ENCODE measurements around the gene CLCN6.

The CLCN6 gene, protein sequence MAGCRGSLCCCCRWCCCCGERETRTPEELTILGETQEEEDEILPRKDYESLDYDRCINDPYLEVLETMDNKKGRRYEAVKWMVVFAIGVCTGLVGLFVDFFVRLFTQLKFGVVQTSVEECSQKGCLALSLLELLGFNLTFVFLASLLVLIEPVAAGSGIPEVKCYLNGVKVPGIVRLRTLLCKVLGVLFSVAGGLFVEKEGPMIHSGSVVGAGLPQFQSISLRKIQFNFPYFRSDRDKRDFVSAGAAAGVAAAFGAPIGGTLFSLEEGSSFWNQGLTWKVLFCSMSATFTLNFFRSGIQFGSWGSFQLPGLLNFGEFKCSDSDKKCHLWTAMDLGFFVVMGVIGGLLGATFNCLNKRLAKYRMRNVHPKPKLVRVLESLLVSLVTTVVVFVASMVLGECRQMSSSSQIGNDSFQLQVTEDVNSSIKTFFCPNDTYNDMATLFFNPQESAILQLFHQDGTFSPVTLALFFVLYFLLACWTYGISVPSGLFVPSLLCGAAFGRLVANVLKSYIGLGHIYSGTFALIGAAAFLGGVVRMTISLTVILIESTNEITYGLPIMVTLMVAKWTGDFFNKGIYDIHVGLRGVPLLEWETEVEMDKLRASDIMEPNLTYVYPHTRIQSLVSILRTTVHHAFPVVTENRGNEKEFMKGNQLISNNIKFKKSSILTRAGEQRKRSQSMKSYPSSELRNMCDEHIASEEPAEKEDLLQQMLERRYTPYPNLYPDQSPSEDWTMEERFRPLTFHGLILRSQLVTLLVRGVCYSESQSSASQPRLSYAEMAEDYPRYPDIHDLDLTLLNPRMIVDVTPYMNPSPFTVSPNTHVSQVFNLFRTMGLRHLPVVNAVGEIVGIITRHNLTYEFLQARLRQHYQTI

DNA sequence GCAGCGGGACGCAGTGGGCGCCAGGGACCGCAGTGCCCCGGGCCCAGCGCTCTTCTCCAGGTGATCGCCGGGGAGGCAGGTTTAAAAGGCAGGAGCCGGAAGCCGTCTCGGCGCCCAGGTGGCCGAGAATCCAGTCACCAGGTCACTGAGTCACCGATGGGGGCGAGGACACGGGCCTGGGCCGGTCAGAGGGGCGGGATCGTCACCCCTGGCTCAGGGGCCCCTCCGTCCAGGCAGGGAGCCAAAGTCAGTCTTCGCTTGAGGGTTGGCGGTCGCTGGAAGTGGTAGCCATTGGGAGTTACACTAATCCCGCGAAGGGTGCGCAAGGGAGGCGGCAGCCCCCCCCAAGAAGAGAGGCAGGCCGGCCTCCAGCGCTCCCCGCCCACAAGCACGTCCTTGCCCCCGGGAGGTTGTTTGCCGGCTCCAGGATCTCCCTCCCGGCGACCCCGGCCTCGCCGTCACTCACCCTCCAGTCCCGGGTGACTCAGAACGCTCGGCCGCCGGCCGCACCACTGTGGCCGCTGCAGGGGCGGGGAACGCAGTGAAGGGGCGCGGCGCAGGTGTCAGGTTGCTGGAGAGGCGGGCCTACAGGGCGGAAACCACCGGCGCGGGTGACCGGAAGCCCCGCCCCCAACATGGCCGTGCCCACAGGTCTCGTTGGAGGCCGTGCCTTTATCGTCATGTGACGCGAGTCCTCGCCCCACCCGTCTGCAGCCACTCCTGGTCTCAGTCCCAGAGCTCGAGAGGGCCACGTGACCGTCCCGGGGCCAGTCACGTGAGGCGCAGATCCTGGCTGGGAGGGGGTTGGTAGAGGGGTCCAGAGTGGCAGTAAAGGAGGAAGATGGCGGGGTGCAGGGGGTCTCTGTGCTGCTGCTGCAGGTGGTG lies at the start of gene CLCN6, which contains the start of gene MTHFR:
CLCN6 (plus strand) TSS at position 770 of the 885 bp plus-strand sequence; CDS start at position 842, 72 bp downstream.
MTHFR (minus strand) TSS at position 543 of the 885 bp plus-strand sequence. CDS start 2,848 bp downstream, outside the sequence.
- peak; percentile 100 for DNase-seq (ENCODE audit: low spot score)

DNA sequence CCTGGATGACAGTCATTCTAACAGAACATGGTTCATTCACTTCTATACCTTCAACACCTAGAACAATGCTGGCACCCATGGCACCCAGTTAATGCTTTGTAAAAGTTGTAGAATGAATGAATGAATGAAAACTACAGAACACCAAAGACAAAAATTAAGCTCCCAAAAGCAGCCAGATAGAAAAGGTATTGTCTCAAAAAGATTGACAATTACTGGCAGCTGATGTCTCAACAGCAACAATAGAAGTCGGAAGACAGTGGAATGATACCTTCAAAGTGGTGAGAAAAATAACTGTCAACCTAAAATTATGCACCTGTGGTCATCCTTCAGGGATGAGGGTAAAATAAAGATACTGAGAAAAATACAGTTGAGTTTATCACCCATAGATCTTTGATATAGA lies 48.9 kb upstream of the CLCN6 start:
- no peak for DNase-seq (ENCODE audit: low spot score)

DNA sequence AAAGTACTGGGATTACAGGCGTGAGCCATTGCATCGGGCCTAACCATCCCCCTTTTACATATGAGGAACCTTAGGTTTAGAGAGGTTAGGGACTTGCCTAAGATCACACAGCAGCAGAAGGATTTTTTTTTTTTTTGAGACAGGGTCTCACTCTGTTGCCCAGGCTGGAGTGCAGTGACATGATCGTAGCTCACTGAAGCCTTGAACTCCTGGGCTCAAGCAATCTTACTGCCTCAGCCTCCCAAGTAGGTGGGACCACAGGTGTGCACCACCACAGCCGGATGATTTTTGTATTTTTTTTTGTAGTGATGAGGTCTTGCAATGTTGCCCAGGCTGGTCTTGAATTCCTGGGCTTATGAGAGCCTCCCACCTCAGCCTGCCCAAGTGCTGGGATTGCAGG lies 46.2 kb upstream of the CLCN6 start:
- DNase-seq (ENCODE audit: low spot score) = no peak

DNA sequence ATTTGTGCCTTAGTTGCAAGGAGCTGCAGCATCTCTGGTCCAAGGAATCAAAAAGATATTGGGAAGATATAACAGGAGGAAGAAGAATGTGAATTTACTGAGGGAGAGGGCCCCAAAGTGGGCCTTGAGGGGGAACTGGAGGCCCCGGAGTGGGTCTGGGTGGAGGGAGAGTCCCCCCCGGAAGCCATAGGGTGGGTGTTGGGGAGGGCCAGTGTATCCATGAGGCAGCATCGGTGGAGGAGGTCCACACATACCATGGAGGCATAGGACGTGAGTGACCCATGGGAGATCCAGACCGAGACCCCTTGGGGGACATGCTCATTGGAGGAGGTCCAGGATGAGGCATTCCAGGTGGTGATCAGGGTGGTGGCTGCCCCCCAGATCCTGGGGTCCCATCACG lies 44.7 kb upstream of the CLCN6 start:
- DNase-seq (ENCODE audit: low spot score) = no peak

DNA sequence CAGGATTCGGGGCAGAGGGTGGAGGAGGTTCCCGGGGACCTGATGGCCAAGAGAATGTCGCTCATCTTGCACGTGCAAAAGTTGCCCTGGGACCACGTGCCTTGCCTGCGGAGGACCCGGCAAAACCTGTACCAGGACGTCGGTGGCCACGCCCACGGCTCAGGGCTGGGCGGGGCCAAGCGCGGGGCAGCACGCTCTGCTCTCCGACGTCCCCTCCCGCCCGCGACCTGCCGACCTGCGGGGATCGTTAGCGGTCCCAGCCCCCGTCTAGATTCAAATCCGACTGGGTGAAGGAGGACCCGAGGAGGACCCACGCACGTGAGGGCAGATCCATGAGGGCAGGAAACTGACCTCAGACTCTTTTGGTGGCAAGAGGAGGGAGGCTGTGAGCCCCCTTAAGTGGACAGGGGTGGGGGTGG lies 44.0 kb upstream of the CLCN6 start, which contains the start of gene C1orf167:
C1orf167 (plus strand) TSS at position 206 of the 419 bp plus-strand sequence. CDS start 2,208 bp downstream, outside the sequence.
- DNase-seq (ENCODE audit: low spot score) = no peak

DNA sequence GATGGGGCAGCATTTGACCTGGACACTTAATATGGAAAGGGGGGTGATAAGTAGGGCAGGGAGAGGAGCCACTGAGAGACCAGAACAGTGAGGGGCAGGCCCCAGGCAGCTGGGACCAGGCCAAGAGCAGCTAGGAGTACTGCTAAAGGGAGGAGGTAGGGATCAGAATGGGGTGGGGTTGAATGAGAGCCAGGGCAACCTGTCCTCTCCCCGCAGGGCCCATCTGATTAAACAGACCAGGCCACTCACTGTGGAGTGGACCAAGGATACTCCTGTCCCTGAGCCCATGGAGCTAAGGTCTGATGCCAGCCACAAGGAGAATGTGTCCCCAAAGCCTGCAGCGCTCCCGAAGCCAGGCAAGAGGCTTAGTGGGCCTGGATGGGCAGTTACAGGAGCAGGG lies 41.9 kb upstream of the CLCN6 start:
- no peak for DNase-seq (ENCODE audit: low spot score)

DNA sequence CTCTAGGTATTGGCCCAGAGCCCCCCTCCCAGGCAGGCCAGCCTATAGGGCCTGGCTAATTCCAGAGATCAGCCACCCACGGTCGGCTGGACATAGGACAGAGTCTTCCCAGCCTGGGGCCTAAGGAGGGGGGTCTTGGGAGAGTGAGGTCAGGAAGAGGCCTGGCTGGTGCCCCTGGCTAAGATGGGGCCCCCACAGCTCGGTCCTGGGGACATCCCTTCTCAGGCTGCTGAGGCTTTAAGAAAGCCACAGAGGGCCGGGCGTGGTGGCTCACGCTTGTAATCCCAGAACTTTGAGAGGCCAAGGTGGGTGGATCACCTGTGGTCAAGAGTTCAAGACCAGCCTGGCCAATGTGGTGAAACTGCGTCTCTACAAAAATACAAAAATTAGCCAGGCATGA lies 41.5 kb upstream of the CLCN6 start:
- DNase-seq (ENCODE audit: low spot score) = no peak

DNA sequence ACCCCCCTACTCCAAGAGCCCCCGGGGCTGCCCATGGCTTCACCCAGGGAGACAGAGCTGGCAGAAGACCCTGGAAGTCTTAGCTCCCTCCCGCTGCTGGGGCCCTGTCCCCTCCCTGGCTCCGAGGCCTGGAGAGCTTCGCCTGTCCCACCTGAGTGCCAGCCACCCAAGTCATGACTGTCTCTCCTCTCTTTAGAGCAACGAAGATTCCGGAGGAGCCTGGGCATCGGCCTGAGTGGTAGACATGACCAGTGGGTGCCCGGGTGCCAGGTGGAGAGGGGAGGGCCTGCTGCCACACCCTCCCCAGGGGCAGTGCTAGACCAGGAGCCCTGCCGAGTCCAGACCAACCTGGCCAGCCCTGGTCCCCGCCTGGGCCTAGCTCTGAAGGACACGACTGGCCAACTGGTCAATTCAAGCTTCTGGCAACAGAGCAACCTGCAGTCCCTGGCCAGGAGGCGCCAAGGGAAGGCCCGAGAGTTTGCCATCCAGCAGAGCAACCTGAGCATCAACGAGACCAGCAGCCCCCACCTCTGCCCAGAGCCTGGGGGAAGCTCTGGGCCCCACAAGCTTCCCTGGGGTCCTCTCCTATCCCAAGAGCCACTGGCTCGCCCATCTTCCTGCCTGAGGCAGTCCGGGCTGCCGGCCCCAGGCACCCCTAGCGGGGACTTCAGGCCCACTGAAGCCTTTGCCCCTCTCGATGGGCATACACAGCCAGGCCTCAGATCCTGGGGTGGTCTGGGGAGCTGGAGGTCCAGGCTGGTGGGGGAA lies 40.1 kb upstream of the CLCN6 start:
- DNase-seq (ENCODE audit: low spot score) = no peak

DNA sequence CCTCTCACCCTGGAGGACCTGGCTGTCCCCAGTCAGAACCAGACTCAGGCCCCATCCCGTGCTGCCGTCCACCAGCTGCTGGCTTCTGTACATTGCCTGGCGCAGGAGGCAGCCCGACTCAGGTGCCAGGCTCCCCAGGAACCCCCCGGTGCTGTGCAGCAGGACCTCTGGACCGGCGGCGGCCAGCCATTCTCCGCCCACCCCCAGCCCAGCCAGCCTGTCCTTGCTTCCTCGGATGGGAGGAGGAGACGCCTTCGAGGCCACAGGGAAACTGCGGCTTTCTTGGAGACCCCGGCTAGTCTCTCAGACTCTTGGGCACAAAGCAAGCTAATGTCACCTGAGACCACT lies 39.6 kb upstream of the CLCN6 start:
- DNase-seq (ENCODE audit: low spot score) = no peak

DNA sequence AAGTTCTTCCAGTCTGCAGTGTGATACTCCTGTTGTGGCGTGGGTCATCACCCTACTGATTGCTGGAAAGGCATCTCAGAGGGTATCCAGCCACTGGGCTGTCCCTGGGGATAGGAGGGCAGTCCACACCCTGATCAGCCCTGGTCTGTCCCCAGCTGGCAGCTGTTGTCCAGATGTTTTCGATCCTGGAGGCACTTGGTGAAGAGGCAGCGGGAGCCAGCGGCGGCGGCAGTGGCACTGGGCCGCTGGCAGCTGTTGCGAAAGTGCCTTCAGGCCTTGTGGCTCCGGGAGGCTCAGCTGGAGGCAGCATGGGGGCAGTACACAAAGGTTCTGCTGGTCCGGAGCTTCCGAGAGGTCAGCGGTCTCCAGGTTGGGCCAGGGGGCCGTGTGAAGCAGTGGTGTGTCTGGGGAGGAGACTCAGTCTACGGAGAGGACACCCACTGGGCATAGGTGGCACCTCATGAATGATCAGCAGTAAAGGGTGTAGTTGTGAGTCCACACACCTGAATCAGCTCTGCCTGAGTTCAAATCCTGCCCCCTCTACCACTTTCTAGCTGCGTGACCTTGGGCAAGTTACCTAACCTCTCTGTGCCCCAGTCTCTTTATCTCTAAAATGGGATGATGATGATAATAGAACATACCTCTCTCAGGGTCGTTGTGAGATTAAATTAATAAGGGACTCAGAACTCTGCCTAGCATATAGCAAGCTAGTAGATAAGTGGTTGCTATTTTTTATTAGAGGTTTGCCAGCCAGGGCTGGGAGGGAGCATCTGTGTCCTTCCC lies 37.9 kb upstream of the CLCN6 start:
- DNase-seq (ENCODE audit: low spot score) = no peak

DNA sequence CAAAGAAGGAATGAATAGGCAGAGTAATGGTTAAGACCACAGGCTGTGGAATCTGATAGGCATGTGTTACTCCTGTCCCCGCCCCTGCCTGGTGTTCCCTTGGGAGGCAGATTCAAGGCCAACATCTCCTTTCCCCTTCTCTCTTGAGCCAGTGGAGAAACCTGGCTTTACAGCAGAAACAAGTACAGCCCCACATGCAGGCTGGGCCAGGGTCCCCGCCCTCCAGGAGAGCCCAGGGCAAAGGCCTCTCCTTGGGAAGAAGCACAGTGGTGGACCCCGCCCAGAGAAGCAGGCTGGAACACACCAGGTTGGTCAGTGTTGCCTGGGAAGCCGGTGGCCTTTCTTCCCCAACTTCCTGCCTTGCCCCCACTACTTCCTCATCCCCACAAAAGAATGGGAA lies 37.2 kb upstream of the CLCN6 start:
- DNase-seq (ENCODE audit: low spot score) = no peak

DNA sequence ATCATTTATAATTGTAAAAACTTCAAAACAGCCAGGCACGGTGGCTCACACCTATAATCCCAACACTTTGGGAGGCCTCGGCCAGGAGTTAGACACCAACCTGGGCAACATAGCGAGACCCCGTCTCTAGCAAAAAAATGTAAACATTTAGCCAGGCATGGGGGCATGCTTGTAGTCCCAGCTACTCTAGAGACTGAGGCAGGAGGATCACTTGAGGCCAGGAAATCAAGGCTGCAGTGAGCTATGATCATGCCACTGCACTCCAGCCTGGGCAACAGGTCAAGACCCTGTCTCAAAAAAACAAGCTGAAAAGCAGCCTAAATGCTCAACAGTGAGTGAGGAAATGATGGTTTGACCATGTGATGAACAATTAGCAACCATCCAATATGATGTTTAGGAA lies 36.7 kb upstream of the CLCN6 start:
- DNase-seq (ENCODE audit: low spot score) = no peak

DNA sequence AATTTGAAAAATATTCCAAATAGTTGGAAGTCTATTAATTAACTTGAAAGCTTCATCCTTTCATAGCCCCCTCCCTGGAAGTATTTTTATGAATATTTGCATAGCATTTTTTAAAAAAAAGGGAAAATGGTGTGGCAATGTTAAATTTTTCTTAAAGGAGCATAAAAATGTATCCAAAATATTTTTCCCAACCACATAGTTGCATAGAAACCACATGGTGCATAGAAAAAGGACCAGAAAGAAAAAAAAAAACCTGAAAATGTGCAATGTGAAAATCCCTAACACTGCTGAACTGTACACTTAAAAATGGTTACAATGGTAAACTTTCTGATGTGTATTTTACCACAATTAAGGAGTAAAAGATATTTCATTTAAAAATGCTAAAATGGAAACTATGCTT lies 36.0 kb upstream of the CLCN6 start:
- no peak for DNase-seq (ENCODE audit: low spot score)

DNA sequence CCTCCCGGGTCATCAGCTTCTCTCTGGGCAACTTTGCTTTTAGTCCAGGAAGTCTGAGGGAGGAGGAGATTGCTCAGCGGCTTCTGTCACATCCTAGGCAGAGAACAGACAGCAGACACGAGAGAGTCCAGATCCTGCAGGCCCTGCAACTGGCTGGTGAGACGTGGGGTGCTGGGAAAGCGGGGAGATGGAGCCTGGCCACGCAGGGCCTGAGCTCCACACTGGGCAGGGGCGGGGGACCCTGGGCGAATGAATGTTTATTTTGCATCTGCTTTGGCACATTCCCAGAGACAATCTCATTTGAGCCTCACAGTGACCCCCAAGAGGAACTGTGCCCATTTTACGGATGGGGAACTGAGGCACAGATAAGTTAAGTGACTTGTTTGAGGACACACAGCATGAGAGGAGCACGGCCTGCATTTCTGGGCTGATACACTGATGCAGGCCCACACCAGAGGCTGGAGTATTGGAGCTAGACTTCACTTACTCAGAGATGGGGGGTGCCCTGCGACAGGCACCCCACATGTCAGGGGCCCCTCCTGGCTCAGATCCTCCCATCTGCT lies 34.4 kb upstream of the CLCN6 start:
- DNase-seq (ENCODE audit: low spot score) = no peak

DNA sequence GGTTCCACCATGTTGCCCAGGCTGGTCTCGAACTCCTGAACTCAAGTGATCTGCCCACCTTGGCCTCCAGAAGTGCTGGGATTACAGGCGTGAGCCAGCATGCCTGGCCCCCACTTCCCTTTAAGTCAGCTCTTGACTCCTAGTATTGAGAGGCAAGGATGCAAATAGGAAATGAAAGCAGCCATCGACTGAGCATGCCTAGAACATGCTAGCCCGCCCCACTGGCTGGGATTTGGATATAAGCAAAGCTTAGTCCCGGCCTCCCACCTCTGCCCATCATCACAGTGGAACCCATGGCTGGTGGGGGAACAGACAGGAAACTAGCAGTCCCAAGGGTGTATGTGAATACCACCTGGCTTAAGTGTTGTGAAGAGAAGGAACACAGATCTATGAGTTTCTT lies 33.5 kb upstream of the CLCN6 start:
- DNase-seq (ENCODE audit: low spot score) = no peak

DNA sequence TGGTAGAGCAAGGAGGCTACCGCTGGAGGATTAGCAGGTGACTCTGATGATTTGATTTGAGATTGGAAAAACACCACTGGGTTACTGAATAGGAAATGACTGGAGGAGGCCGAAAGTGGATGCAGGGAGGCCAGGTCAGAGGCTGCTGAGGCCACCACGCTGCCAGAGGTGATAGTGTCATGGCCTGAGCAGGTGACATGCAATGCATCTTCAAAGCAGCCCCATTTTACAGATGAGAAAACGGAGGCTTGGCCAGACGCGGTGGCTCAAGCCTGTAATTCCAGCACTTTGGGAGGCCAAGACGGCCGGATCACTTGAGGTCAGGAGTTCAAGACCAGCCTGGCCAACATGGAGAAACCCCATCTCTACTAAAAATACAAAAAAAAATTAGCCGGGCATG lies 31.2 kb upstream of the CLCN6 start:
- no peak for DNase-seq (ENCODE audit: low spot score)

DNA sequence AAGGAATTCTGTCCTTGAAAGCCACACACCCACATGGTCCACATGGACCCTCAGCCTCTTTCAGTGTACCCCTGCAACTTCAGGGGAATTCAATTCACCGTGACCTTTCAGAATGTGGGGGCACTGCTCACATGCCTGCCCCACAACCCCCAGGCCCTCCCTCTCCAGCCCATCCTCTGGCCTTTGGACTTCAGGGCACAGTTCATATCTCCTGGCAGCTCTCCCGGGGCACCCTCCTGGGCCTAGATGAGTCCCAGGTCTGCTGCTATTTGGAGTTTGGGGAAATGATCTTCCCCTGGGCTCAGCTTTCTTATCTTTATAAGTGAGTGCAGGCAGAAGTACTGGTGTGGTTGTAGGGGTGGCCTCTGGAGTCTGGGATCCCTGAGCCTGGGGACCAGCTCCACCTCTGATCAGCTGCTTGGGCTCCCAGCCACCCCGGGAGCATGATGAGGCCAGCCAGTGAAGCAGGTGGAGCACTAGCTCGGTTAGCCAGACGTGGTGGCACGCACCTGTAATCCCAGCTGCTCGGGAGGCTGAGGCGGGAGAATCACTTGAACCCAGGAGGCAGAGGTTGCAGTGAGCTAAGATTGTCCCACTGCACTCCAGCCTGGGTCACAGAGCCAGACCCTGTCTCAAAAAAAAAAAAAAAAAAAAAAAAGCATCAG lies 28.2 kb upstream of the CLCN6 start:
- no peak for DNase-seq (ENCODE audit: low spot score)

DNA sequence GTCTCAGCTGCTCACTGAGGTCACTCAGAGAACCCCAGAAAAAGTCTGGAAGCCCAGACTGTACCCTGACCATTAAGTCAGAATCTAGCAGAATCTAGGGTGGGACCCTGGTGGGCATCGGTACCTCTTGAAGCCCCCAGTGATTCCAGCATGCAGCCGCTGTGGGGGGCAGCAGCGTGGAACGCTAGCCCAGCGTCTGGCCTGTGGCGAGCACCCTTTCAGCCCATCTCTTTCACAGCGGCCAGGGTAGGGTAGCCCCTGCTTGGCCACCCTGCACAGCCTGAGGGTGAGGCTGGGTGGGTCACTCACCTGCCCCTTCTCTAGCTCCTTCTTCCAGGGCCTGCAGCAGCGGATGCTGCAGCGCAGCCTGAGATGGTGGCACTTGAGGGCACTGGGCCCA lies 27.7 kb upstream of the CLCN6 start:
- DNase-seq (ENCODE audit: low spot score) = no peak

DNA sequence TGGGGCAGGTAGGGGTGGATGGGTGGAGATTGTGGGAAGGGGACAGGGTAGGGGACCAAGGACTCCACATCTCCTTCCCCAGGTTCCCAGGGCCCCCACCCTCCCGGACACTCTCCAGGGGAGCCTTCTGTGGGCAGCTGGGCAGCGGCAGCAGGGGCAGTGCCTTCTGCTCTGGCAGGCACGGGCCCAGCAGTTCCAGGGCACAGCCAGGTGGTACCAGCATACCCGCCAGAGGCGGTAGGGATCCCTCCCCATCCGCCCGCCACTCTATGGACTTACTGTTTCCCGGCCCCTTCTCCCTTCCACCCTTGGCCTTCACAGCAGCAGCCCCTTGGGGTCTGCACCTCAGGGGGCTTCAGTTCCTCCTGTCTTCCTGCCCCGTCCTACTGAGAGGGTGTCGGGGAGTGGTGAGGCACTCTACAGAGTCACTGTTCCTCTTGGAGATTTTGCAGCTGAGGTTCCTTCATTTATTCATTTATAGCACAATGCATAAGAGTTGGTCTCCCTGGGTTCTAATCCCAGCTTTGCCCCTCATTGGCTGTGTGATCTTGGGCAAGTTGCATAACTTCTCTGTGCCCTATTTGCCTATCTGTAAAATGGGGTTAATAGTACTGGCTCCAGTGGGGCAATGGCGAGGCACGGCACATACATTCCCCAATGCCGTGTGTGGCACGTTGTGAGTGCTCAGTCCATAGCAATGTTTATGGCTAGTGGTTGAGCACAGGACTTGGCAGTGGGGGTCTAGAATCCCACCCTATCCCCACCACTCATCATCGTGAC lies 27.0 kb upstream of the CLCN6 start:
- DNase-seq (ENCODE audit: low spot score) = no peak

Measured in left forelimb (tissue), 1 donor.